Common myeloid progenitor, CD34-positive (primary cell): Measurements from ENCODE around the gene C4orf33. TPM values are rescaled to one million over a fixed set of nuclear protein-coding genes. Genes with fewer than 3 reads are reported as not detected.
A peak's percentile ranks its signal among the peaks of the same experiment; 100 is the strongest.
"Not testable (repeated sequence)": the region's sequence is repeated elsewhere in the genome, so short reads cannot be mapped to it uniquely, and the experiment has no call there.

ENCODE experiments used
- CTCF ChIA-PET: fragments of 350-600 bp; sonication (Branson Sonifier 250); formaldehyde crosslinking; loops from one replicate; lab custom pipeline; 2021; ENCODE audit warnings: antibody characterized with exemption; lab: Charles Lee
- POLR2A ChIA-PET: fragments of 350-600 bp; sonication (Branson Sonifier 250); formaldehyde crosslinking; loops from one replicate; lab custom pipeline; 2021; ENCODE audit warnings: antibody characterized with exemption; lab: Charles Lee
- DNase-seq, 3 donors: peaks; one replicate each; pipeline versions ENCODE4 v3.0.0 to v3.0.0-alpha.2; 2013
- H3K27ac ChIP-seq, 2 experiments: 1 replicate in 1 of 2; 2 replicates in 1 of 2; pipeline ENCODE4 v1.7.0; 2013; ENCODE audit warnings: inconsistent platforms in 2 of 2, low read length in 2 of 2, mild to moderate bottlenecking in 2 of 2, low read depth in 1 of 2, moderate library complexity in 1 of 2; ENCODE audit not compliant: severe bottlenecking in 2 of 2, insufficient read depth in 1 of 2, poor library complexity in 1 of 2
- H3K27me3 ChIP-seq, 5 experiments: replicated peaks in 2 of 5; 1 replicate in 3 of 5; 2 replicates in 2 of 5; pipeline versions ENCODE4 v1.6.1 to v1.7.0; 2013; ENCODE audit warnings: low read length in 4 of 5, mild to moderate bottlenecking in 2 of 5, moderate library complexity in 2 of 5, inconsistent platforms in 1 of 5; ENCODE audit not compliant: insufficient read depth in 5 of 5, control insufficient read depth in 4 of 5
- H3K36me3 ChIP-seq, 4 experiments: 1 replicate in 2 of 4; 2 replicates in 2 of 4; pipeline versions ENCODE4 v1.6.1 to v1.7.0; 2013; ENCODE audit warnings: low read length in 3 of 4, control low read depth in 1 of 4, mild to moderate bottlenecking in 1 of 4; ENCODE audit not compliant: control insufficient read depth in 4 of 4, insufficient read depth in 4 of 4
- H3K4me1 ChIP-seq, 4 experiments: 1 replicate in 3 of 4; 2 replicates in 1 of 4; pipeline versions ENCODE4 v1.6.1 to v1.7.1; 2013; ENCODE audit warnings: low read length in 3 of 4, mild to moderate bottlenecking in 3 of 4, control low read depth in 1 of 4, inconsistent platforms in 1 of 4, moderate library complexity in 1 of 4; ENCODE audit not compliant: control insufficient read depth in 4 of 4, insufficient read depth in 4 of 4; ENCODE audit errors: control extremely low read depth in 1 of 4
- H3K4me3 ChIP-seq, 7 experiments: 1 replicate in 4 of 7; 2 replicates in 3 of 7; pipeline versions ENCODE4 v1.5.1 to v1.7.0; 2013; ENCODE audit warnings: mild to moderate bottlenecking in 7 of 7, low read length in 6 of 7, moderate library complexity in 6 of 7, inconsistent platforms in 2 of 7, low read depth in 2 of 7, control low read depth in 1 of 7; ENCODE audit not compliant: insufficient read depth in 4 of 7, control insufficient read depth in 1 of 7; ENCODE audit errors: extremely low read depth in 1 of 7
- H3K9me3 ChIP-seq, 5 experiments: 1 replicate in 4 of 5; 2 replicates in 1 of 5; pipeline versions ENCODE4 v1.6.1 to v1.7.1; 2013; ENCODE audit warnings: low read length in 4 of 5, mild to moderate bottlenecking in 2 of 5, inconsistent platforms in 1 of 5, low read depth in 1 of 5, moderate library complexity in 1 of 5; ENCODE audit not compliant: control insufficient read depth in 4 of 5, insufficient read depth in 2 of 5; ENCODE audit errors: control extremely low read depth in 1 of 5
- WGBS: methylation state at CpG from one replicate; pipeline ENCODE4 v1.1.5; 2013; ENCODE audit not compliant: insufficient coverage; 5-methylcytosine and 5-hydroxymethylcytosine counted together
- polyA plus RNA-seq: library from polyadenylated mRNA; unstranded; fragments of 120-200 nt; gene quantifications from one replicate; pipeline ENCODE4 v1.2.1, GENCODE V29; 2013

C4orf33 gene
- polyA plus RNA-seq = 18.1 TPM

- no peaks in the 10 kb centered on the region for H3K27me3 ChIP-seq
- 2% methylated on average over 6 of the region's 14 CpGs for WGBS
- H3K27ac ChIP-seq = peak within 1 kb of the TSS; percentile 92 to 97
- H3K4me3 ChIP-seq = peak within 1 kb of the TSS; percentile 44 to 98 (median 91)
- peak; percentile 84 to 86 (median 84) for DNase-seq
- peaks cover 10 to 40% (median 26%) of the 10 kb centered on the region in 4 experiments for H3K4me1 ChIP-seq
- no peaks in the 10 kb centered on the region for H3K36me3 ChIP-seq
- POLR2A ChIA-PET = no interaction called here
- CTCF ChIA-PET = no interaction called here
- no peaks in the 10 kb centered on the region for H3K9me3 ChIP-seq
Measured at GRCh38 chr4:129095811-129096454, at the start of gene C4orf33. Gene C4orf33, plus strand, starts transcription at chr4:129096152. Its CDS starts 6,459 bp downstream, at chr4:129102611.

DNA sequence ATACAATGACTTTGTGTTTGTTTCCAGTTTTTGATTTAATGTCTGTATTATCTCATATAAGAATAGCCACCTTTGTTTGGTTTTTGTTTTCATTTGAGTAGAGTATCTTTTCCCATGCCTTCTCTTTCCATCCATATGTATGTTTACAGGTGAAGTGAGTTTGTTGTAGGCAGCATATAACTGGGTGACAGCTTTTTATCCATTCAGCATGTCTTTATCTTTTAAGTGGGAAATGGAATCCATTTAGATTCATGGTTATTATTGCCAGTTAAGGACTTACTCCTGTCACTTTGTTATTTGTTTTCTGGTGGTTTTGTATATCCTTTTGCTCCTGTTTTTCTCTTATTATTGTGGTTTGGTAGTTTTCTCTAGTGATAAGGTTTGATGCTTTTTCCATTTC lies 36.9 kb upstream of the C4orf33 start:
- Histone ChIP-seq H3K27me3 (no peaks in the 10 kb centered on the region), H3K36me3 (peaks cover 6 to 35% (median 21%) of the 10 kb centered on the region in 4 experiments), H3K9me3 (peaks cover 19 to 86% (median 48%) of the 10 kb centered on the region in 5 experiments), H3K27ac (no peak overlapping the region), H3K4me1 (no peaks in the 10 kb centered on the region), H3K4me3 (no peak overlapping the region)
- POLR2A ChIA-PET = no interaction called here
- peak in 2 of 3 donors; percentile 4 to 11 for DNase-seq
- CTCF ChIA-PET = no interaction called here

GRCh38 chr4:129062580-129062979 lies 33.4 kb upstream of the C4orf33 start:
- no peaks in the 10 kb centered on the region for H3K4me1 ChIP-seq
- peaks cover 18 to 68% (median 30%) of the 10 kb centered on the region in 5 experiments for H3K9me3 ChIP-seq
- H3K36me3 ChIP-seq = peaks cover 8 to 33% (median 21%) of the 10 kb centered on the region in 4 experiments
- ChIA-PET POLR2A (interaction anchor here (0.6 kb wide), 1 partner anchor 1997 kb away, joined by 4 read pairs; no protein-coding TSS in a partner anchor), CTCF (interaction anchor here (1.0 kb wide), 1 partner anchor 10 kb away, joined by 3 read pairs; no protein-coding TSS in a partner anchor)
- H3K27ac ChIP-seq = no peak overlapping the region
- DNase-seq = no peak
- H3K27me3 ChIP-seq = no peaks in the 10 kb centered on the region
- no peak overlapping the region for H3K4me3 ChIP-seq
- WGBS = 100% methylated on average over 2 of the region's 3 CpGs

GRCh38 chr4:129063640-129064039 lies 32.3 kb upstream of the C4orf33 start:
- no peak for DNase-seq
- Histone ChIP-seq H3K9me3 (peaks cover 18 to 60% (median 29%) of the 10 kb centered on the region in 5 experiments), H3K27ac (no peak overlapping the region), H3K4me3 (no peak overlapping the region), H3K36me3 (peaks cover 8 to 33% (median 21%) of the 10 kb centered on the region in 4 experiments), H3K4me1 (no peaks in the 10 kb centered on the region), H3K27me3 (no peaks in the 10 kb centered on the region)
- CTCF ChIA-PET = interaction anchor here (0.7 to 1.0 kb wide), 2 partner anchors 8 to 609 kb away, joined by 3 read pairs; no protein-coding TSS in a partner anchor
- POLR2A ChIA-PET = no interaction called here
- WGBS = 100% methylated on average over 1 of the region's 2 CpGs

GRCh38 chr4:129064717-129065116 lies 31.2 kb upstream of the C4orf33 start:
- DNase-seq = no peak
- Histone ChIP-seq H3K9me3 (peaks cover 14 to 57% (median 23%) of the 10 kb centered on the region in 5 experiments), H3K4me3 (no peak overlapping the region), H3K27ac (no peak overlapping the region), H3K4me1 (no peaks in the 10 kb centered on the region), H3K36me3 (peaks cover 8 to 33% (median 21%) of the 10 kb centered on the region in 4 experiments), H3K27me3 (no peaks in the 10 kb centered on the region)
- POLR2A ChIA-PET = no interaction called here
- CTCF ChIA-PET = no interaction called here

- H3K36me3 ChIP-seq = peaks cover 4 to 16% (median 9%) of the 10 kb centered on the region in 4 experiments
- CTCF ChIA-PET = interaction anchor here (0.8 kb wide), 1 partner anchor 99 kb away, joined by 4 read pairs; no protein-coding TSS in a partner anchor
- POLR2A ChIA-PET, H3K27ac ChIP-seq, H3K4me1 ChIP-seq, H3K27me3 ChIP-seq, H3K4me3 ChIP-seq, DNase-seq: not testable (repeated sequence)
- WGBS = no CpG with 5 or more reads among the region's 2 CpGs
- peaks cover 6 to 45% (median 12%) of the 10 kb centered on the region in 5 experiments for H3K9me3 ChIP-seq
Measured at GRCh38 chr4:129069537-129069936, 26.4 kb upstream of the C4orf33 start.

DNA sequence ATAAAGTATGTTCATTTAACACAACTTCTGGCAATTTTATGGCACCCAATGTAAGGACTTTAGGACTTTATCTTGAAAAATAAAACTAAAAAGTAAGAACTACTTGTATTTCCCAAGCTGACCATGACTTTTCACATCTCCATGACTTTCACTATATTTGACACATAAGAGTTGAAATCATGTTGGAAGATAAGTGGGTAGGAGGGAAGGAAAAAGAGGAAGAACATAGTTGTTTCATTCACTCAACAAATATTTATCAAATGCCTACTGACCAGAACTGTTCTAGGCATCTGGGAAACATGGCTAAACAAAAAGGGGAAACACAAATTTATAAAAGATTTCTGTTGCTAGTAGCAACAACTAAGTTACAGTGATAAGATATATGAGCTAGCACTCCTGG lies 18.6 kb upstream of the C4orf33 start:
- POLR2A ChIA-PET = no interaction called here
- peaks cover 17 to 66% (median 36%) of the 10 kb centered on the region in 4 experiments for H3K36me3 ChIP-seq

More for the DNA sequence above, 18.6 kb upstream of the C4orf33 start:
- H3K27me3 ChIP-seq = no peaks in the 10 kb centered on the region
- DNase-seq = no peak
- CTCF ChIA-PET = no interaction called here
- no peak overlapping the region for H3K4me3 ChIP-seq
- peaks cover 7 to 43% (median 25%) of the 10 kb centered on the region in 5 experiments for H3K9me3 ChIP-seq
- no peak overlapping the region for H3K27ac ChIP-seq
- no peaks in the 10 kb centered on the region for H3K4me1 ChIP-seq
